Colonic mucosa (tissue), 4 donors: ENCODE results near the gene SLC35A4. TPM values are rescaled to one million over a fixed set of nuclear protein-coding genes. Genes with fewer than 3 reads are reported as not detected.
"Not testable (repeated sequence)": the region's sequence is repeated elsewhere in the genome, so short reads cannot be mapped to it uniquely, and the experiment has no call there.

Source experiments
- DNase-seq: peaks from one replicate; pipeline ENCODE4 v3.0.0-alpha.2; 2020
- H3K27ac ChIP-seq: fragments of 200-600 bp; one replicate; pipeline ENCODE4 v1.8.0; 2021
- H3K27me3 ChIP-seq: fragments of 200-600 bp; one replicate; pipeline ENCODE4 v1.8.0; 2021
- H3K36me3 ChIP-seq: fragments of 200-600 bp; one replicate; pipeline ENCODE4 v1.8.0; 2021
- H3K4me1 ChIP-seq: fragments of 200-600 bp; one replicate; pipeline ENCODE4 v1.8.0; 2021; ENCODE audit warnings: mild to moderate bottlenecking
- H3K4me3 ChIP-seq: fragments of 200-600 bp; one replicate; pipeline ENCODE4 v1.8.0; 2021
- H3K9ac ChIP-seq, 2 donors: one replicate each; pipeline ENCODE4 v1.7.0; 2013; ENCODE audit warnings: control low read depth in 2 of 2, low read depth in 2 of 2, low read length in 2 of 2
- H3K9me3 ChIP-seq: fragments of 200-600 bp; one replicate; pipeline ENCODE4 v1.8.0; 2021
- intact Hi-C: fragments of 100-400 bp; cut with DNase I; formaldehyde crosslinking; loops from one replicate; pipeline ENCODE4 v1.14.1; 2022
- total RNA-seq, 2 donors: library from RNA; stranded (reverse); fragmentation: NEBNext Ultra II Directional in 1 of 2; extraction: Animal tissue kit (Norgen Biotek cat#: 25700) in 1 of 2; gene quantifications; one replicate each; pipeline ENCODE4 v1.2.1, GENCODE V29; 2021
- TF ChIP-seq, protein P1 (sequence below): fragments of 200-600 bp; IDR thresholded peaks from one replicate; pipeline ENCODE4 v1.8.0; 2022; ENCODE audit warnings: antibody characterized with exemption, mild to moderate bottlenecking
- donor health status: healthy.
- donor health status: DM: no; HTN: no; CAD: no.
- donor health status: DM: no; HTN: no; CAD: no.

The SLC35A4 gene
- total RNA-seq, 2 donors from 2014 or later, result 78.1 to 129 TPM

- TF ChIP-seq, protein P1, sequence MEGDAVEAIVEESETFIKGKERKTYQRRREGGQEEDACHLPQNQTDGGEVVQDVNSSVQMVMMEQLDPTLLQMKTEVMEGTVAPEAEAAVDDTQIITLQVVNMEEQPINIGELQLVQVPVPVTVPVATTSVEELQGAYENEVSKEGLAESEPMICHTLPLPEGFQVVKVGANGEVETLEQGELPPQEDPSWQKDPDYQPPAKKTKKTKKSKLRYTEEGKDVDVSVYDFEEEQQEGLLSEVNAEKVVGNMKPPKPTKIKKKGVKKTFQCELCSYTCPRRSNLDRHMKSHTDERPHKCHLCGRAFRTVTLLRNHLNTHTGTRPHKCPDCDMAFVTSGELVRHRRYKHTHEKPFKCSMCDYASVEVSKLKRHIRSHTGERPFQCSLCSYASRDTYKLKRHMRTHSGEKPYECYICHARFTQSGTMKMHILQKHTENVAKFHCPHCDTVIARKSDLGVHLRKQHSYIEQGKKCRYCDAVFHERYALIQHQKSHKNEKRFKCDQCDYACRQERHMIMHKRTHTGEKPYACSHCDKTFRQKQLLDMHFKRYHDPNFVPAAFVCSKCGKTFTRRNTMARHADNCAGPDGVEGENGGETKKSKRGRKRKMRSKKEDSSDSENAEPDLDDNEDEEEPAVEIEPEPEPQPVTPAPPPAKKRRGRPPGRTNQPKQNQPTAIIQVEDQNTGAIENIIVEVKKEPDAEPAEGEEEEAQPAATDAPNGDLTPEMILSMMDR, result no peak
- Histone ChIP-seq H3K27me3 (no peaks in the 10 kb centered on the region), H3K36me3 (no peaks in the 10 kb centered on the region), H3K9me3 (no peaks in the 10 kb centered on the region), H3K4me3 (no peak overlapping the region), H3K27ac (no peak overlapping the region), H3K4me1 (no peaks in the 10 kb centered on the region), H3K9ac (no peak overlapping the region)
- no peak for DNase-seq
- intact Hi-C loops, result no loop called here
These were observed 12.2 kb downstream of the SLC35A4 start for GRCh38 chr5:140576776-140577201.

DNA sequence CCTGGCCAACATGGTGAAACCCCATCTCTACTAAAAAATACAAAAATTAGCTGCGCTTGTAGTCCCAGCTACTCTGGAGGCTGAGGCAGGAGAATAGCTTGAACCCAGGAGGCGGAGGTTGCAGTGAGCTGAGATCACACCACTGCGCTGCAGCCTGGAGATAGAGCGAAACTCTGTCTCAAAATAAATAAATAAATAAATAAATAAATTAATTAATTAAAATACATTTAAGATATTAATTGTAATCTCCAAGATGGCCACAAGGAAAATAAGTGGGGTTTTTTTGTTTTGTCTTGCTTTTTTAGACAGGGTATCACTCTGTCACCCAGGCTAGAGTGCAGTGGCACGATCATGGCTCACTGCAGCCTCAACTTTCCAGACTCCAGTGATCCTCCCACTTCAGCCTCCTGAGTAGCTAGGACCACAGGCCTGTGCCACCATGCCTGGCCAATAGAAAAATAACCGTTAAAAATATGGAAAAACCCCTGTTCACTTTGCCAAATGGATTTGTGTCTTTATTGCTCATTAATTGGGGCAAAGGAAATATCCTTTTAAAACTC lies 14.6 kb downstream of the SLC35A4 start:
- not testable (repeated sequence) for H3K4me1 ChIP-seq, DNase-seq

GRCh38 chr5:140587495-140587894 lies 22.9 kb downstream of the SLC35A4 start:
- intact Hi-C loops, result no loop called here
- H3K27ac ChIP-seq, result no peak overlapping the region

More for the DNA sequence above, 14.6 kb downstream of the SLC35A4 start:
- H3K9me3 ChIP-seq, H3K27ac ChIP-seq, H3K4me3 ChIP-seq, H3K27me3 ChIP-seq, H3K9ac ChIP-seq, H3K36me3 ChIP-seq, intact Hi-C loops: not testable (repeated sequence)

GRCh38 chr5:140588311-140589070 lies 23.9 kb downstream of the SLC35A4 start:
- no peak overlapping the region for H3K27ac ChIP-seq
- no peaks in the 10 kb centered on the region for H3K27me3 ChIP-seq
- DNase-seq, result no peak
- H3K4me1 ChIP-seq, result no peaks in the 10 kb centered on the region
- H3K9ac ChIP-seq, result no peak overlapping the region
- TF ChIP-seq, protein P1, result no peak
- H3K9me3 ChIP-seq, result no peaks in the 10 kb centered on the region
- intact Hi-C loops, result no loop called here
- no peaks in the 10 kb centered on the region for H3K36me3 ChIP-seq
- no peak overlapping the region for H3K4me3 ChIP-seq

More at GRCh38 chr5:140587495-140587894, 22.9 kb downstream of the SLC35A4 start:
- TF ChIP-seq, protein P1, result no peak
- DNase-seq, result no peak
- H3K27me3 ChIP-seq, result no peaks in the 10 kb centered on the region
- H3K4me1 ChIP-seq, result no peaks in the 10 kb centered on the region
- H3K9me3 ChIP-seq, result no peaks in the 10 kb centered on the region
- H3K36me3 ChIP-seq, result no peaks in the 10 kb centered on the region
- no peak overlapping the region for H3K9ac ChIP-seq
- no peak overlapping the region for H3K4me3 ChIP-seq

DNA sequence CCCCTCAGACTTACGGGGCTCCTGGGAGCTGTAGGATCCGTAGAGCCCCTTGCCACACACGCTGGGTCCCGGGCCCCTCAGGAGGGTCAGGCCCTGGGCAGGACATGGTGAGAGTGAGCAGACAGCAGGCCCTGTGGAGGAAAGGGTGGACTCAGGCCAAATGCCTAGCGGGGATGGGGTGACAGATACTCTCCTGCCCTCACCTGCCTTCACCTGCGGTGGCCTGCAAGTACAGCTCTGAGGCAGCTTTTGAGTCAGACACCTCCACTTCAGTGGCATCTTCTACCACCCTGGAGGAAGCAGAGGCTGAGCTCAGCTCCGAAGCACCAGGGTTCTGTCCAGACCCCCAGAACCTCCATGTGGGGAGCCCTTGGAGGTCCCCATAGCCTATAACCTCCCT lies 26.2 kb downstream of the SLC35A4 start:
- H3K4me3 ChIP-seq, result no peak overlapping the region
- H3K27ac ChIP-seq, result no peak overlapping the region
- no peaks in the 10 kb centered on the region for H3K27me3 ChIP-seq
- intact Hi-C loops, result no loop called here
- TF ChIP-seq, protein P1, result no peak
- DNase-seq, result no peak
- no peaks in the 10 kb centered on the region for H3K9me3 ChIP-seq
- H3K9ac ChIP-seq, result no peak overlapping the region
- H3K4me1 ChIP-seq, result no peaks in the 10 kb centered on the region
- H3K36me3 ChIP-seq, result no peaks in the 10 kb centered on the region
